SH-SY5Y (cell line): ENCODE measurements around the gene PDGFRB.

Experiments used
- GATA2 ChIP-seq: IDR thresholded peaks from 2 replicates; pipeline ENCODE4 v1.6.1; 2011; ENCODE audit warnings: mild to moderate bottlenecking, low read depth, low read length
- GATA3 ChIP-seq: IDR thresholded peaks from 2 replicates; pipeline ENCODE4 v1.6.1; 2011; ENCODE audit warnings: low read depth, mild to moderate bottlenecking, low read length, moderate library complexity

- TF ChIP-seq GATA2 (no peak), GATA3 (no peak)
These were observed 51.1 kb downstream of the PDGFRB start for GRCh38 chr5:150104550-150104870.
